Endothelial cell (in vitro differentiated cells): ENCODE results near the gene SLBP. TPM values are rescaled to one million over a fixed set of nuclear protein-coding genes. Genes with fewer than 3 reads are reported as not detected.

Experiments
- DNase-seq: peaks from one replicate; pipeline ENCODE4 v3.0.0; 2021; ENCODE audit warnings: low spot score
- H3K27ac Mint-ChIP-seq: one replicate; pipeline ENCODE4 v1.8.0; 2021; ENCODE audit warnings: mixed read lengths, inconsistent platforms; ENCODE audit not compliant: unreplicated experiment
- H3K27me3 Mint-ChIP-seq: one replicate; pipeline ENCODE4 v1.8.0; 2021; ENCODE audit warnings: mild to moderate bottlenecking, moderate library complexity, mixed read lengths, inconsistent platforms; ENCODE audit not compliant: unreplicated experiment
- H3K36me3 Mint-ChIP-seq: one replicate; pipeline ENCODE4 v1.8.0; 2021; ENCODE audit warnings: mild to moderate bottlenecking, low read depth, mixed read lengths, inconsistent platforms; ENCODE audit not compliant: unreplicated experiment
- H3K4me1 Mint-ChIP-seq: one replicate; pipeline ENCODE4 v1.8.0; 2021; ENCODE audit warnings: mild to moderate bottlenecking, mixed read lengths, inconsistent platforms; ENCODE audit not compliant: unreplicated experiment
- H3K4me3 Mint-ChIP-seq: one replicate; pipeline ENCODE4 v1.8.0; 2021; ENCODE audit warnings: mild to moderate bottlenecking, mixed read lengths, inconsistent platforms; ENCODE audit not compliant: unreplicated experiment
- H3K9me3 Mint-ChIP-seq: one replicate; pipeline ENCODE4 v1.8.0; 2021; ENCODE audit warnings: mixed read lengths, inconsistent platforms; ENCODE audit not compliant: unreplicated experiment
- total RNA-seq: library from RNA; stranded (reverse); fragmentation: NEBNext Ultra II Directional; extraction: Animal tissue kit (Norgen Biotek cat#: 25700); gene quantifications from one replicate; pipeline ENCODE4 v1.2.1, GENCODE V29; 2021; ENCODE audit not compliant: unreplicated experiment
- TF ChIP-seq, protein P1 (sequence below): fragments of 200-600 bp; sonication (generic); IDR thresholded peaks from one replicate; pipeline ENCODE4 v1.5.0; 2021; ENCODE audit warnings: antibody characterized with exemption; ENCODE audit not compliant: unreplicated experiment

SLBP gene
- total RNA-seq, 1 donor from 2014 or later = 33.2 TPM

- DNase-seq = no peak
- Mint-ChIP-seq H3K9me3 (no peaks in the 10 kb centered on the region), H3K4me3 (no peak overlapping the region), H3K4me1 (peaks cover 38% of the 10 kb centered on the region), H3K27ac (no peak overlapping the region), H3K27me3 (peaks cover 12% of the 10 kb centered on the region), H3K36me3 (peaks cover 4% of the 10 kb centered on the region)
- TF ChIP-seq, protein P1, sequence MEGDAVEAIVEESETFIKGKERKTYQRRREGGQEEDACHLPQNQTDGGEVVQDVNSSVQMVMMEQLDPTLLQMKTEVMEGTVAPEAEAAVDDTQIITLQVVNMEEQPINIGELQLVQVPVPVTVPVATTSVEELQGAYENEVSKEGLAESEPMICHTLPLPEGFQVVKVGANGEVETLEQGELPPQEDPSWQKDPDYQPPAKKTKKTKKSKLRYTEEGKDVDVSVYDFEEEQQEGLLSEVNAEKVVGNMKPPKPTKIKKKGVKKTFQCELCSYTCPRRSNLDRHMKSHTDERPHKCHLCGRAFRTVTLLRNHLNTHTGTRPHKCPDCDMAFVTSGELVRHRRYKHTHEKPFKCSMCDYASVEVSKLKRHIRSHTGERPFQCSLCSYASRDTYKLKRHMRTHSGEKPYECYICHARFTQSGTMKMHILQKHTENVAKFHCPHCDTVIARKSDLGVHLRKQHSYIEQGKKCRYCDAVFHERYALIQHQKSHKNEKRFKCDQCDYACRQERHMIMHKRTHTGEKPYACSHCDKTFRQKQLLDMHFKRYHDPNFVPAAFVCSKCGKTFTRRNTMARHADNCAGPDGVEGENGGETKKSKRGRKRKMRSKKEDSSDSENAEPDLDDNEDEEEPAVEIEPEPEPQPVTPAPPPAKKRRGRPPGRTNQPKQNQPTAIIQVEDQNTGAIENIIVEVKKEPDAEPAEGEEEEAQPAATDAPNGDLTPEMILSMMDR = no peak
Observed at GRCh38 chr4:1725521-1725920, 13.4 kb upstream of the SLBP start.

GRCh38 chr4:1723131-1723801 is 11.1 kb upstream of the SLBP start:
- no peak overlapping the region for H3K4me3 Mint-ChIP-seq
- no peak overlapping the region for H3K27ac Mint-ChIP-seq

GRCh38 chr4:1722551-1723118 is 10.5 kb upstream of the SLBP start:
- H3K27me3 Mint-ChIP-seq = peaks cover 16% of the 10 kb centered on the region
- TF ChIP-seq, protein P1 = no peak
- peaks cover 4% of the 10 kb centered on the region for H3K36me3 Mint-ChIP-seq
- no peak overlapping the region for H3K27ac Mint-ChIP-seq
- no peaks in the 10 kb centered on the region for H3K9me3 Mint-ChIP-seq
- peak overlapping the region; percentile 91 for H3K4me3 Mint-ChIP-seq
- no peak for DNase-seq
- H3K4me1 Mint-ChIP-seq = peaks cover 29% of the 10 kb centered on the region

More at GRCh38 chr4:1723131-1723801, 11.1 kb upstream of the SLBP start:
- no peaks in the 10 kb centered on the region for H3K9me3 Mint-ChIP-seq
- peaks cover 35% of the 10 kb centered on the region for H3K4me1 Mint-ChIP-seq
- TF ChIP-seq, protein P1 = no peak
- H3K27me3 Mint-ChIP-seq = peaks cover 16% of the 10 kb centered on the region
- H3K36me3 Mint-ChIP-seq = peaks cover 4% of the 10 kb centered on the region
- no peak for DNase-seq

GRCh38 chr4:1721666-1722550 is 9.8 kb upstream of the SLBP start:
- Mint-ChIP-seq H3K27me3 (peaks cover 16% of the 10 kb centered on the region), H3K9me3 (no peaks in the 10 kb centered on the region), H3K4me3 (peak overlapping the region; percentile 91), H3K36me3 (peaks cover 4% of the 10 kb centered on the region), H3K27ac (no peak overlapping the region), H3K4me1 (peaks cover 21% of the 10 kb centered on the region)
- TF ChIP-seq, protein P1 = no peak
- DNase-seq = no peak
